Measurements from ENCODE around the gene HORMAD1. TPM values are rescaled to one million over a fixed set of nuclear protein-coding genes. Genes with fewer than 3 reads are reported as not detected.
"Not testable (repeated sequence)": the region's sequence is repeated elsewhere in the genome, so short reads cannot be mapped to it uniquely, and the experiment has no call there.

The HORMAD1 gene, protein sequence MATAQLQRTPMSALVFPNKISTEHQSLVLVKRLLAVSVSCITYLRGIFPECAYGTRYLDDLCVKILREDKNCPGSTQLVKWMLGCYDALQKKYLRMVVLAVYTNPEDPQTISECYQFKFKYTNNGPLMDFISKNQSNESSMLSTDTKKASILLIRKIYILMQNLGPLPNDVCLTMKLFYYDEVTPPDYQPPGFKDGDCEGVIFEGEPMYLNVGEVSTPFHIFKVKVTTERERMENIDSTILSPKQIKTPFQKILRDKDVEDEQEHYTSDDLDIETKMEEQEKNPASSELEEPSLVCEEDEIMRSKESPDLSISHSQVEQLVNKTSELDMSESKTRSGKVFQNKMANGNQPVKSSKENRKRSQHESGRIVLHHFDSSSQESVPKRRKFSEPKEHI
- total RNA-seq, result 1.8 and 4.1 TPM in 2 replicates

DNA sequence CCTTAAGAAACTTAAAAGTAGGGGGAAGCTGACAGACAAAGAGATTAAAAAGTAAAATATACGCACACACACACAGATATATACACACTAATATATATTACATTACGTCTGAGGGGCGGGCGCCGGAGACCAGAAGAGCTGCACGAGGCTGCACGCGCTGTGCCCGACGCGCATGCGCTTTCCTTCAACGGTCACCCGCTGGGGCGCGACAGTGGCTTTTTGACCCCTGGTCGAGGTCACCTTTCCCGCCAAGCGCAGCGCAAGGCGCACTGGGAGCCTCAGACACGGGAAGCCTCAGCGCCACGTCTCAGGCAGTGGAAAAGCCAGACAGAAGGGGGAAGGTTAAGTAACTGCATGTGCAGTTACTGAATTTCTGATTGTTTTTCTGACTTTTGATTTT, at the start of gene HORMAD1:
Gene HORMAD1, minus strand, starts transcription at position 193 of the 400 bp plus-strand sequence. CDS start 1,390 bp downstream, outside the sequence.
- Histone ChIP-seq H3K4me3 (ENCODE audit: low read depth, low read length) (no peak within 1 kb of the TSS), H3K27me3 (ENCODE audit: control insufficient read depth, insufficient read depth, low read length) (no peaks in the 10 kb centered on the region), H3K36me3 (ENCODE audit: control insufficient read depth, insufficient read depth, low read length) (no peaks in the 10 kb centered on the region)
- FAIRE-seq (no peak), DNase-seq (ENCODE audit: low read depth) (no peak)
- TF ChIP-seq, protein P1, sequence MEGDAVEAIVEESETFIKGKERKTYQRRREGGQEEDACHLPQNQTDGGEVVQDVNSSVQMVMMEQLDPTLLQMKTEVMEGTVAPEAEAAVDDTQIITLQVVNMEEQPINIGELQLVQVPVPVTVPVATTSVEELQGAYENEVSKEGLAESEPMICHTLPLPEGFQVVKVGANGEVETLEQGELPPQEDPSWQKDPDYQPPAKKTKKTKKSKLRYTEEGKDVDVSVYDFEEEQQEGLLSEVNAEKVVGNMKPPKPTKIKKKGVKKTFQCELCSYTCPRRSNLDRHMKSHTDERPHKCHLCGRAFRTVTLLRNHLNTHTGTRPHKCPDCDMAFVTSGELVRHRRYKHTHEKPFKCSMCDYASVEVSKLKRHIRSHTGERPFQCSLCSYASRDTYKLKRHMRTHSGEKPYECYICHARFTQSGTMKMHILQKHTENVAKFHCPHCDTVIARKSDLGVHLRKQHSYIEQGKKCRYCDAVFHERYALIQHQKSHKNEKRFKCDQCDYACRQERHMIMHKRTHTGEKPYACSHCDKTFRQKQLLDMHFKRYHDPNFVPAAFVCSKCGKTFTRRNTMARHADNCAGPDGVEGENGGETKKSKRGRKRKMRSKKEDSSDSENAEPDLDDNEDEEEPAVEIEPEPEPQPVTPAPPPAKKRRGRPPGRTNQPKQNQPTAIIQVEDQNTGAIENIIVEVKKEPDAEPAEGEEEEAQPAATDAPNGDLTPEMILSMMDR (IDR thresholded peaks at IDR 0.05; ENCODE audit: insufficient read depth, low read length, severe bottlenecking), result no peak

DNA sequence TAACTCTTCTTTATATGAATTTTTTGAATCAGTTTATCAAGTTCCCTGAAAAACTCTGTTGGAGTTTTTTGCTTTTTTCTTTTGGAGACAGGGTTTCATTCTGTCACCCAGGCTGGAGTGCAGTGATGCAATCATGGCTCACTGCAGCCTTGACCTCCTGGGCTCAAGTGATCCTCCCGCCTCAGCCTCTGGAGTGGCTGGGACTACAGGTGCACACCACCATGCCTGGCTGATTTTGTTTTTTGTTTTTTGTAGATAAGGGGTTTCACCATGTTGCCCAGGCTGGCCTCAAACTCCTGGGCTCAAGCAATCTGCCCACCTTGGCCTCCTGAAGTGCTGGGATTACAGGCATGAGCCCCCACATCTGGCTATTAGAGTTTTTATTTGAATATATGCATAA, 47.0 kb upstream of the HORMAD1 start:
- H3K27me3 ChIP-seq (ENCODE audit: control insufficient read depth, insufficient read depth, low read length); FAIRE-seq; H3K36me3 ChIP-seq (ENCODE audit: control insufficient read depth, insufficient read depth, low read length); H3K4me3 ChIP-seq (ENCODE audit: low read depth, low read length); DNase-seq (ENCODE audit: low read depth): not testable (repeated sequence)

DNA sequence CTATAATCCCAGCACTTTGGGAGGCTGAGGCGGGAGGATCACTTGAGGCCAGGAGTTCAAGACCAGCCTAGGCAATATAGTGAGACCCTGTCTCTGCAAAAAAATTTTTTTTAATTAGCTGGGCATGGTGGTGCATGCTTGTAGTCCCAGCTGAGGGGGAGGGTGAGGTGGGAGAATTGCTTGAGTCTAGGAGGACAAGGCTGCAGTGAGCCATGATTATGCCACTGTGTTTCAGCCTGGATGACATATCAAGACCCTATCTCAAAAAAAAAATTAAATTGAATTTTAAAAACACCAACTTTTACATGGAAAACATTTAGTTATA, 45.2 kb upstream of the HORMAD1 start:
- H3K36me3 ChIP-seq (ENCODE audit: control insufficient read depth, insufficient read depth, low read length); FAIRE-seq; H3K27me3 ChIP-seq (ENCODE audit: control insufficient read depth, insufficient read depth, low read length); H3K4me3 ChIP-seq (ENCODE audit: low read depth, low read length); DNase-seq (ENCODE audit: low read depth): not testable (repeated sequence)

DNA sequence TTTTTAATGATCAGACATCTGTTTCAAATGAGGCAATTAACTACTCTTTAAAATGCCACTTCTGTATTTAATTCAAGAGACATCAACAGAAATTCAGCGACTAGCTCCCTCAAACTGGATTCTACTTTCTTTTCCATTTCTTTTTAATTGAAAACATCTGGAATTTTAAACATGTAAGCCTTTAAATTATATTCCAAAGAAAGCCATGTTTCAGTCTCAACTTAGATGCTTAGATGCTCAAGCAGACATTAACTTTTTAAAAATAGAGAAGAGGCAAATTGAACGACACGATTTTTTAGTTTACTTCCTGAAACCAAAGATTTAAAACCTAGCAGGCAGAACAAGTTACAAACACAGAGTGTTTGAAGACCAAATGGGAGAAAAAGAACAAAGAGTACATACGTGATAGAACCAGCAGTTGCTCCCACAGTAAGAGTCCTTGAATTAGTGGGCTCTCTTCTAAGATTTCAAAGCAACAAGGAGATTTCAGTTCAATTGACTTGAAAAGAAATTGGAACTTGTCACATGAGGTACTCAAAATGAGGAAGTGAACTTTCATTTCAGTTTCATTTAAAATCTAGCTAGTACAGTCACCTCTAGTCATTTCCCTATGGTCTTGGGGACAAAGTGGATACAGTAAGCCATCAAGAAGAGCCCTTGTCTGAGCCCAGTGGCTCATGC, 44.7 kb upstream of the HORMAD1 start, which contains the start of gene CTSS:
Gene CTSS, minus strand, starts transcription at position 483 of the 681 bp plus-strand sequence. CDS start 1,015 bp downstream, outside the sequence.
- peak; percentile 22 for DNase-seq (ENCODE audit: low read depth)
- no peak within 1 kb of the TSS for H3K4me3 ChIP-seq (ENCODE audit: low read depth, low read length)
- TF ChIP-seq, protein P1 (IDR thresholded peaks at IDR 0.05; ENCODE audit: insufficient read depth, low read length, severe bottlenecking), result no peak
- no peak for FAIRE-seq
- H3K36me3 ChIP-seq (ENCODE audit: control insufficient read depth, insufficient read depth, low read length), result no peaks in the 10 kb centered on the region
- no peaks in the 10 kb centered on the region for H3K27me3 ChIP-seq (ENCODE audit: control insufficient read depth, insufficient read depth, low read length)

DNA sequence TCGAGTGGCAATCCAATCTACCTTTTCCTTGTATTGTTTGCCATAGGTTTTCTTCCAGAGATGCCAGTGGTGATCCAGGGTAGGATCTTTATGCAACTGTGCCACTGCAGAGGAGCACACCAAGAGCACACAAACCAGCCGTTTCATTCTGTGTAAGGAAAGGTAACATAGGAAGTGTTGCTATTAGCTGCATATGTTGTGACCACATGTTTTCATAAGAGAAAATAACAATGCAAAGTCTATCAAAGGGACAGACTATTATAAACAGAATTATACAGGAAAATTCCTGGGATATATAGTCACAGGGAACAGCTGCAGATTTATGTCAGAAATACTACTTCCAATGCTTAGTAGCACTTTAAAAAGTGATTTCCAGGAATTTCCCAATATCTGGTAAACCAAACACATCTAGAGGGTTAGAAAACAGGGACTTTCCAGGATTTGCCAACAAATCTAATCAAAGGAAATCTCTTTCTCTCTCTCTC, 44.0 kb upstream of the HORMAD1 start:
- FAIRE-seq, result no peak
- peak; percentile 77 for DNase-seq (ENCODE audit: low read depth)
- Histone ChIP-seq H3K27me3 (ENCODE audit: control insufficient read depth, insufficient read depth, low read length) (no peaks in the 10 kb centered on the region), H3K36me3 (ENCODE audit: control insufficient read depth, insufficient read depth, low read length) (no peaks in the 10 kb centered on the region), H3K4me3 (ENCODE audit: low read depth, low read length) (no peak overlapping the region)
- TF ChIP-seq, protein P1 (IDR thresholded peaks at IDR 0.05; ENCODE audit: insufficient read depth, low read length, severe bottlenecking), result no peak

DNA sequence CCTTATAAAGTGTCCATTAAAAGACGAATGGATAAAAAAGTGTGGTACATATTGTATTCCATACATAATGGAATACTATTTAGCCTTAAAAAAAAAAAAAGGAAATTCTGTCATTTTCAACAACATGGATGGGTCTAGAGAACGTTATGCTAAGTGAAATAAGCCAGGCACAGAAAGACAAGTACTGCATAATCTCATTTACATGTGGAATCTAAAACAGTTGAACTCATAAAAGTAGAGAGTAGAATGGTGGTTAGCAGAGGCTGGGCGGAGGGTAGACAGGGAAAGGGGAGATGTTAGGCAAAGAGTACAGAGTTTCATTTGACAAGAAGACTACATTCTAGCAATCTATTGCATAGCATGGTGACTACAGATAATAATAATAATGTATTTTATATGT, 42.3 kb upstream of the HORMAD1 start:
- TF ChIP-seq, protein P1 (IDR thresholded peaks at IDR 0.05; ENCODE audit: insufficient read depth, low read length, severe bottlenecking), result no peak
- no peaks in the 10 kb centered on the region for H3K36me3 ChIP-seq (ENCODE audit: control insufficient read depth, insufficient read depth, low read length)
- H3K27me3 ChIP-seq (ENCODE audit: control insufficient read depth, insufficient read depth, low read length), result no peaks in the 10 kb centered on the region
- FAIRE-seq, result no peak
- DNase-seq (ENCODE audit: low read depth), result no peak
- no peak overlapping the region for H3K4me3 ChIP-seq (ENCODE audit: low read depth, low read length)

Data from bronchial epithelial cell (primary cell).